Measurements from ENCODE around the gene RAB27A.

DNA sequence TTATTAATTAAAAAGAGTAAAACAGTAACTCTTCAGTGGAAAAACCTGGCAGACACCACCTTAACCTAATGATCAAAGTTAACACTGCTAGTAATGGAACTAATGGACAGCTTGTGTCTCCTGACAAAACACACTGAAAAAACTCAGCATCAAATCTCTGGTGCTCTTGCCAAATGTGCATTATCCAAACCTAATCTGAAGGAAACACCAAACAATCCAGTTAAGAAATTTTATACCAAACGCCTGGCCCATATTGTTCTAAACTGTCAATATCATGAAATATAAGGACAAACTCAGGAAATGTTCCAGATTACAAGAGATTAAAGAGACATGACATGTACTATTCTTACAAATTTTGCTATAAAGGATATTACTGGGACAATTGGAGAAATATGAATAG lies 103.3 kb downstream of the RAB27A start:
- TF ChIP-seq, protein P1, sequence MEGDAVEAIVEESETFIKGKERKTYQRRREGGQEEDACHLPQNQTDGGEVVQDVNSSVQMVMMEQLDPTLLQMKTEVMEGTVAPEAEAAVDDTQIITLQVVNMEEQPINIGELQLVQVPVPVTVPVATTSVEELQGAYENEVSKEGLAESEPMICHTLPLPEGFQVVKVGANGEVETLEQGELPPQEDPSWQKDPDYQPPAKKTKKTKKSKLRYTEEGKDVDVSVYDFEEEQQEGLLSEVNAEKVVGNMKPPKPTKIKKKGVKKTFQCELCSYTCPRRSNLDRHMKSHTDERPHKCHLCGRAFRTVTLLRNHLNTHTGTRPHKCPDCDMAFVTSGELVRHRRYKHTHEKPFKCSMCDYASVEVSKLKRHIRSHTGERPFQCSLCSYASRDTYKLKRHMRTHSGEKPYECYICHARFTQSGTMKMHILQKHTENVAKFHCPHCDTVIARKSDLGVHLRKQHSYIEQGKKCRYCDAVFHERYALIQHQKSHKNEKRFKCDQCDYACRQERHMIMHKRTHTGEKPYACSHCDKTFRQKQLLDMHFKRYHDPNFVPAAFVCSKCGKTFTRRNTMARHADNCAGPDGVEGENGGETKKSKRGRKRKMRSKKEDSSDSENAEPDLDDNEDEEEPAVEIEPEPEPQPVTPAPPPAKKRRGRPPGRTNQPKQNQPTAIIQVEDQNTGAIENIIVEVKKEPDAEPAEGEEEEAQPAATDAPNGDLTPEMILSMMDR (conservative IDR thresholded peaks at IDR 0.05 in 1 of 2, IDR thresholded peaks at IDR 0.05 in 1 of 2; ENCODE audit: low read depth in 1 of 2, low read length in 2 of 2), result no peak
- no peak for TF ChIP-seq EZH2 (IDR thresholded peaks at IDR 0.05; ENCODE audit: low read length, missing control alignments)

All from fibroblast of lung (primary cell).